Pancreas (tissue), 10 donors: ENCODE measurements around the gene RNFT2. TPM values are rescaled to one million over a fixed set of nuclear protein-coding genes. Genes with fewer than 3 reads are reported as not detected.
A peak's percentile ranks its signal among the peaks of the same experiment; 100 is the strongest.

Experiments
- ATAC-seq, 4 donors: fragments of 200-7000 bp; cut with Tn5 transposase; one replicate each; pipeline versions ENCODE4 v1.8.0 to v1.9.1; 2020; ENCODE audit warnings: mild to moderate bottlenecking in 4 of 4, moderate library complexity in 4 of 4
- DNase-seq, 6 donors: peaks; one replicate each; pipeline ENCODE4 v3.0.0-alpha.2; 2020
- FAIRE-seq: peaks from 2 replicates; lab custom pipeline; 2012; peaks lifted over from hg19 to GRCh38; lab: Jason Lieb, UNC
- H3K27ac ChIP-seq, 4 donors: fragments of 200-600 bp; sonication (generic); 1 replicate in 3 of 4; 2 replicates in 1 of 4; pipeline versions ENCODE4 v1.5.0 to v1.8.0; 2020
- H3K27me3 ChIP-seq, 4 donors: fragments of 200-600 bp; one replicate each; pipeline ENCODE4 v1.8.0; 2021
- H3K36me3 ChIP-seq, 3 donors: fragments of 200-600 bp; sonication (generic) in 1 of 3; one replicate each; pipeline versions ENCODE4 v1.5.0 to v1.8.0; 2020 to 2021
- H3K4me1 ChIP-seq, 3 donors: fragments of 200-600 bp; one replicate each; pipeline ENCODE4 v1.8.0; 2021
- H3K4me3 ChIP-seq, 4 donors: fragments of 200-600 bp; sonication (generic) in 2 of 4; one replicate each; pipeline versions ENCODE4 v1.5.0 to v1.8.0; 2020 to 2021
- H3K9me3 ChIP-seq, 4 donors: fragments of 200-600 bp; one replicate each; pipeline ENCODE4 v1.8.0; 2021
- CTCF ChIP-seq, 4 donors: fragments of 200-600 bp; sonication (generic) in 3 of 4; IDR thresholded peaks; one replicate each; pipeline versions ENCODE4 v1.5.0 to v1.8.0; 2021; ENCODE audit warnings: antibody characterized with exemption in 4 of 4
- WGBS, 2 donors: extraction: QIAGEN DNeasy Blood & Tissue Kit; methylation state at CpG; one replicate each; pipeline ENCODE4 v1.1.7; 2013; 5-methylcytosine and 5-hydroxymethylcytosine counted together
- intact Hi-C, 3 donors: fragments of 100-400 bp; cut with DNase I; formaldehyde crosslinking; loops; one replicate each; pipeline versions ENCODE4 v1.11.1 to v1.14.2; 2022
- polyA plus RNA-seq, 2 donors: library from polyadenylated mRNA; stranded (reverse); fragments of 200-250 nt; gene quantifications; one replicate each; pipeline ENCODE4 v1.2.3, GENCODE V29; 2013
- total RNA-seq, 6 donors: library from RNA; stranded (reverse); fragmentation: NEBNext Ultra II Directional in 4 of 6; extraction: Animal tissue kit (Norgen Biotek cat#: 25700) in 4 of 6; gene quantifications; one replicate each; pipeline versions ENCODE4 v1.2.1 to v1.2.4, GENCODE V29; 2021 to 2023
- donor health status: healthy with polysubstance abuse.
- donor health status: DM: no; HTN: no; CAD: no; lungs with moderate emphysema.
- donor health status: DM: no; HTN: no; CAD: no.
- donor health status: control.
- donor health status: control.
- donor health status: Bipolar disorder and iron deficiency.
- donor health status: DM: yes; HTN: yes; CAD: no.
- donor health status: DM: no; HTN: no; CAD: no.
- donor health status: DM: no; HTN: no; CAD: no.
- donor health status: DM: yes; HTN: yes; CAD: no.

Gene RNFT2
- total and polyA plus RNA-seq, 8 donors = 0.51 to 2.6 (median 1.5) TPM

GRCh38 chr12:116727891-116728290 lies 10.2 kb upstream of the RNFT2 start:
- Histone ChIP-seq H3K4me3 (no peak overlapping the region), H3K36me3 (no peaks in the 10 kb centered on the region), H3K4me1 (peaks cover 3 to 15% (median 12%) of the 10 kb centered on the region in 3 donors), H3K27me3 (no peaks in the 10 kb centered on the region), H3K27ac (no peak overlapping the region), H3K9me3 (no peaks in the 10 kb centered on the region)
- FAIRE-seq (no peak), ATAC-seq (peak in 1 of 4 donors; percentile 18), DNase-seq (no peak)
- WGBS, 2 donors = 43 to 46% methylated on average over 6 of the region's 6 CpGs
- intact Hi-C loops = no loop called here
- TF ChIP-seq CTCF (IDR thresholded peaks at IDR 0.05) = no peak

- Histone ChIP-seq H3K4me1 (peaks cover 3 to 22% (median 13%) of the 10 kb centered on the region in 3 donors), H3K36me3 (no peaks in the 10 kb centered on the region), H3K9me3 (no peaks in the 10 kb centered on the region), H3K27me3 (no peaks in the 10 kb centered on the region), H3K4me3 (no peak overlapping the region), H3K27ac (no peak overlapping the region)
- intact Hi-C loops = no loop called here
- TF ChIP-seq CTCF (IDR thresholded peaks at IDR 0.05) = no peak
- DNase-seq (no peak), FAIRE-seq (no peak), ATAC-seq (no peak)
- WGBS, 2 donors = 84 to 89% methylated on average over 3 of the region's 3 CpGs
Observed at GRCh38 chr12:116731801-116732200, 6.3 kb upstream of the RNFT2 start.

DNA sequence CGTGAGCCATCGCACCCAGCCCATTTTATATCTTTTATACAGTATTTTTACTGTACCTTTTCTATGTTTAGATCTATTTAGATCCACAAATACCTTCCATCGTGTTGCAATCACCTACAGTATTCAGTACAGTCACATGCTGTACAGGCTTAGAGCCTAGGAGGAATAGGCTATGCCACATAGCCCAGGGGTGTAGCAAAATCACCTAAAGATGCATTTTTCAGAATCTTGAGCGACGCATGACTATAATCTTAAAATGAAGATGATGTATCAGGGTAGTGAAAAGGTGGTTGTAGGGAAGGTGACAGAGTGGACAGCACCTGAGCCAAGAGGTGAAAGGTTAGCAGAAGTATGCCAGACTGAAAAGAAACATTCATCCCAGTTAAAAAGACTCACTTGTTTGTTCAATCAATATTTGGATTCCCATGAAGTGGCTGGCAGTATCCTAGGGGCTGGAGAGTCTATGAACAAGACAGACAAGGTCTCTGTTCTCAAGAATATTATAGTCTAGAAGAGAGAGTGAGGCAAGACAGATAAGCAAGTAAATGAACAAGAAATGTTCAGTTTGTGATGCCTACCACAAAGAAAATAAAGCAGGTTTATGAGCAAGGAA lies 3.9 kb upstream of the RNFT2 start:
- Histone ChIP-seq H3K36me3 (no peaks in the 10 kb centered on the region), H3K4me3 (no peak overlapping the region), H3K4me1 (peaks cover 5 to 11% (median 6%) of the 10 kb centered on the region in 3 donors), H3K27me3 (no peaks in the 10 kb centered on the region), H3K27ac (peak overlapping the region in 2 of 4 donors; percentile 4 to 11), H3K9me3 (no peaks in the 10 kb centered on the region)
- FAIRE-seq = no peak
- TF ChIP-seq CTCF (IDR thresholded peaks at IDR 0.05) = no peak
- no peak for DNase-seq
- 63 to 73% methylated on average over 5 of the region's 5 CpGs for WGBS, 2 donors
- intact Hi-C loops = no loop called here
- no peak for ATAC-seq

DNA sequence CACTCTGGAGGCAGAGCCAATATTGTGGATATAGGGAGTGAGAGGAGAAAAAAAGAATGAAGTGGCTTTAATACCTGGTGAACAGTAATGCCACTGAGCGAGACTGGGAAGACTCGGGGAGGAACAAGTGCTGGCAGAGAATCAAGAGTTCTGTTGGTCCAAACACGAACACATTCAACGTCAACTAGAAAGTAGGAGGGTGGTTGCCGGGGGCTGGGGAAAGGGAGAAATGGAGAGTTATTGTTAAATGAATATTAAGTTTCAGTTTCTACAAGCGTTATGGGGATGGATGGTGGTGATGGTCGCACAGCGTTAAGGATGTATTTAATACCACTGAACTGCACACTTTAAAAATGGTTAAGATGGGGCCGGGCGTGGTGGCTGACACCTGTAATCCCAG lies 3.0 kb upstream of the RNFT2 start:
- ATAC-seq (no peak), FAIRE-seq (no peak), DNase-seq (no peak)
- H3K4me3 ChIP-seq = no peak overlapping the region
- H3K36me3 ChIP-seq = no peaks in the 10 kb centered on the region
- WGBS, 2 donors = 86% methylated on average over 10 of the region's 10 CpGs
- intact Hi-C loops = no loop called here
- H3K9me3 ChIP-seq = no peaks in the 10 kb centered on the region
- peaks cover 5 to 11% (median 6%) of the 10 kb centered on the region in 3 donors for H3K4me1 ChIP-seq
- H3K27ac ChIP-seq = peak overlapping the region in 2 of 4 donors; percentile 4 to 11
- no peak for TF ChIP-seq CTCF (IDR thresholded peaks at IDR 0.05)
- H3K27me3 ChIP-seq = no peaks in the 10 kb centered on the region

GRCh38 chr12:116735951-116736599 lies 2.0 kb upstream of the RNFT2 start:
- FAIRE-seq (no peak), ATAC-seq (peak in 3 of 4 donors; percentile 17 to 46 (median 39)), DNase-seq (peak in 3 of 6 donors; percentile 38 to 46 (median 42))
- TF ChIP-seq CTCF (IDR thresholded peaks at IDR 0.05) = no peak
- intact Hi-C loops = no loop called here
- no peaks in the 10 kb centered on the region for H3K36me3 ChIP-seq
- H3K9me3 ChIP-seq = no peaks in the 10 kb centered on the region
- H3K27me3 ChIP-seq = no peaks in the 10 kb centered on the region
- peak overlapping the region in 2 of 4 donors; percentile 50 to 67 for H3K27ac ChIP-seq
- 42 to 51% methylated on average over 9 of the region's 9 CpGs for WGBS, 2 donors
- H3K4me3 ChIP-seq = peak overlapping the region in 2 of 4 donors; percentile 78 to 87
- peaks cover 5 to 11% (median 6%) of the 10 kb centered on the region in 3 donors for H3K4me1 ChIP-seq
